SU-DHL-6 (cell line): ENCODE results near the gene CAPG.

Source experiments
- EZH2phosphoT487 ChIP-seq: fragments of 200-600 bp; sonication (generic), shearing (Covaris generic); conservative IDR thresholded peaks from 2 replicates; pipeline ENCODE4 v1.6.1; 2018; ENCODE audit warnings: mild to moderate bottlenecking, antibody characterized with exemption, low read length, moderate library complexity, mixed read lengths
- TF ChIP-seq, protein P1 (sequence below): fragments of 200-600 bp; sonication (generic); IDR thresholded peaks from one replicate; pipeline ENCODE4 v1.5.1; 2017; ENCODE audit warnings: antibody characterized with exemption, mild to moderate bottlenecking, low read length, moderate library complexity; ENCODE audit not compliant: insufficient read depth, poor library complexity, severe bottlenecking

- TF ChIP-seq, protein P1, sequence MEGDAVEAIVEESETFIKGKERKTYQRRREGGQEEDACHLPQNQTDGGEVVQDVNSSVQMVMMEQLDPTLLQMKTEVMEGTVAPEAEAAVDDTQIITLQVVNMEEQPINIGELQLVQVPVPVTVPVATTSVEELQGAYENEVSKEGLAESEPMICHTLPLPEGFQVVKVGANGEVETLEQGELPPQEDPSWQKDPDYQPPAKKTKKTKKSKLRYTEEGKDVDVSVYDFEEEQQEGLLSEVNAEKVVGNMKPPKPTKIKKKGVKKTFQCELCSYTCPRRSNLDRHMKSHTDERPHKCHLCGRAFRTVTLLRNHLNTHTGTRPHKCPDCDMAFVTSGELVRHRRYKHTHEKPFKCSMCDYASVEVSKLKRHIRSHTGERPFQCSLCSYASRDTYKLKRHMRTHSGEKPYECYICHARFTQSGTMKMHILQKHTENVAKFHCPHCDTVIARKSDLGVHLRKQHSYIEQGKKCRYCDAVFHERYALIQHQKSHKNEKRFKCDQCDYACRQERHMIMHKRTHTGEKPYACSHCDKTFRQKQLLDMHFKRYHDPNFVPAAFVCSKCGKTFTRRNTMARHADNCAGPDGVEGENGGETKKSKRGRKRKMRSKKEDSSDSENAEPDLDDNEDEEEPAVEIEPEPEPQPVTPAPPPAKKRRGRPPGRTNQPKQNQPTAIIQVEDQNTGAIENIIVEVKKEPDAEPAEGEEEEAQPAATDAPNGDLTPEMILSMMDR, result no peak
- TF ChIP-seq EZH2phosphoT487, result no peak
Measured at GRCh38 chr2:85355521-85355920, 54.6 kb downstream of the CAPG start.
